Activated CD8-positive, alpha-beta memory T cell treated with anti-CD3 and anti-CD28 coated beads, Interleukin-2, amount 50 U/mL, for 4 hours (primary cell): ENCODE measurements around the gene NXN.
"Not testable (repeated sequence)": the region's sequence is repeated elsewhere in the genome, so short reads cannot be mapped to it uniquely, and the experiment has no call there.

ENCODE experiments used
- DNase-seq: peaks from one replicate; pipeline ENCODE4 v3.0.0-alpha.2; 2020

Gene NXN

DNA sequence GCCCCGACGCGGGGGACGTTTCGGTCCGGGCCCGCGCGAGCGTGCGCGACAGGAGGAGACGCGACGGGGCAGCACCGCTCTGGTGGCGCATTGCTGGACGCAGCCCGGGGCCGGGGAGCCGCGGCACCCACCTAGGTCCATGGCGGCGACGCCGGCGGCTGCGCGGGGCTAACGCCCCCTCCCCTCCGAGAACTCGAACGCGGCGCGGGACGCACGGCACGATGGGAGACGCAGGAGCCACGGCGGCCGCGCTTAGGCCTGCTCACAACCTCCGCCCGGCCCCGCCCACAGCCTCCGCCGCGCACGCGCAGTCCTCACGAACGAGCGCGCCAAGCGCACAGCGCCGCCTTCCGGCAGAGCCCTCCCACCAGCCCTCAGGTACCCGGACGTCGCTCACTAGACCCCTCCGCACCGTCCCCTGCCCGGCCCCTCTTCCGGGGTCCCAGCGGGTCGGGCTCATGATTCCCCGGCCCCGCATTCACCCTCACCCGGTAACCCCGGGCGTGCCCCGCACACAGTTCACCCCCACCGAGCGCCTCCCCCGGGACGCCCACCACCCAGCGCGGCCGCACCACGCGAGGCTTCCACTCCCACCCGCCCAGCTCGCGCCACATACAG is 227.5 kb downstream of the NXN start, which contains the start of gene GEMIN4:
Gene GEMIN4, minus strand, starts transcription at position 263 of the 618 bp plus-strand sequence. Its CDS starts 122 bp downstream, at position 141.
- peak; percentile 99 for DNase-seq

- peak; percentile 54 for DNase-seq
These were observed 228.1 kb downstream of the NXN start for GRCh38 chr17:751269-752001.

DNA sequence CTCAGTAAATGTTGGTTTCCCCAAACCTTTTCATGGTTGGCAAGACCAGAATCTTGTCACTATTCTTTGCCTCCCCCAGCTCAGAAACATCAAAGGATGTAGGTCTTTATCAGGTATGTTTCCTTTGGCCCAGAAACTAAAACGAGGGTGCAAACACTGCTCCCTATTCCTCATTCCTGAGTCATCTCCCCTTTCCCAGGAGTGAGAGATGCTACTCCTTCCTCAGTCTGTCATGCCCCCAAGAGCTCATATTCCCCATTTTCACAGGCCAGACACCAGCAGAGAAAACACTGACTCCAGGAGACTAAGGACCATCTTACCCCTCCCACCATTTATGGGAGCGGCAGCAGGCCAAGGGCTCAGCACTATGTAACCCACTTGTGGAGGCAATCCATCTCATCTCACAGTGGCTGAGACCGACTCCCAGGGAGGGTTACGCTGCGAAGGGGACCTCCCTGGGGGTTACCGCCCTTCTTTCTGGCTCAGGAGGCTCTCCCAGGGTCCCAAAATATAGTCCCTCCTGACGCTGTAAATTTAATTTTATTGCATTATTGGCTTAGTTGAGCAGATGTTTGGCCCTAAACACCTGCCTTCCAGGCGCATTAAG is 229.0 kb downstream of the NXN start:
- DNase-seq = no peak

- DNase-seq = not testable (repeated sequence)
These were observed 230.2 kb downstream of the NXN start for GRCh38 chr17:749359-749758.
